ENCODE data around the gene KCNMA1. TPM values are rescaled to one million over a fixed set of nuclear protein-coding genes. Genes with fewer than 3 reads are reported as not detected.

Gene KCNMA1
- total RNA-seq, 1 donor = 106 TPM

- no peak for DNase-seq (ENCODE audit: low read depth)
- TF ChIP-seq CTCF (IDR thresholded peaks at IDR 0.05; ENCODE audit: insufficient read depth, low read length) = no peak
- H3K4me3 ChIP-seq (ENCODE audit: low read depth, low read length) = no peak overlapping the region
Measured at GRCh38 chr10:76883596-76883995, 754.0 kb downstream of the KCNMA1 start.

GRCh38 chr10:76882796-76883195, 754.8 kb downstream of the KCNMA1 start:
- no peak overlapping the region for H3K4me3 ChIP-seq (ENCODE audit: low read depth, low read length)
- TF ChIP-seq CTCF (IDR thresholded peaks at IDR 0.05; ENCODE audit: insufficient read depth, low read length) = no peak
- DNase-seq (ENCODE audit: low read depth) = no peak

- no peak overlapping the region for H3K4me3 ChIP-seq (ENCODE audit: low read depth, low read length)
- DNase-seq (ENCODE audit: low read depth) = no peak
- no peak for TF ChIP-seq CTCF (IDR thresholded peaks at IDR 0.05; ENCODE audit: insufficient read depth, low read length)
Measured at GRCh38 chr10:76882245-76882644, 755.4 kb downstream of the KCNMA1 start.

GRCh38 chr10:76881477-76882220, 756.0 kb downstream of the KCNMA1 start:
- DNase-seq (ENCODE audit: low read depth) = peak; percentile 31
- no peak overlapping the region for H3K4me3 ChIP-seq (ENCODE audit: low read depth, low read length)
- TF ChIP-seq CTCF (IDR thresholded peaks at IDR 0.05; ENCODE audit: insufficient read depth, low read length) = no peak

GRCh38 chr10:76880931-76881330, 756.7 kb downstream of the KCNMA1 start:
- no peak for DNase-seq (ENCODE audit: low read depth)
- H3K4me3 ChIP-seq (ENCODE audit: low read depth, low read length) = no peak overlapping the region
- no peak for TF ChIP-seq CTCF (IDR thresholded peaks at IDR 0.05; ENCODE audit: insufficient read depth, low read length)

- TF ChIP-seq CTCF (IDR thresholded peaks at IDR 0.05; ENCODE audit: insufficient read depth, low read length) = no peak
- no peak overlapping the region for H3K4me3 ChIP-seq (ENCODE audit: low read depth, low read length)
- no peak for DNase-seq (ENCODE audit: low read depth)
Measured at GRCh38 chr10:76879116-76879913, 758.3 kb downstream of the KCNMA1 start.
